HCT116 (cell line): Measurements from ENCODE around the gene RNF128.

Source experiments
- CTCF ChIP-seq, 3 experiments: fragments of 200-600 bp in 1 of 3; sonication (generic) in 1 of 3; IDR thresholded peaks in 2 of 3; conservative IDR thresholded peaks in 1 of 3; 2 replicates each; pipeline ENCODE4 v1.5.1; 2012 to 2017; ENCODE audit warnings: low read depth in 2 of 3, low read length in 2 of 3, antibody characterized with exemption in 1 of 3, borderline replicate concordance in 1 of 3, control low read depth in 1 of 3, mild to moderate bottlenecking in 1 of 3, mixed read lengths in 1 of 3, mixed run types in 1 of 3, moderate library complexity in 1 of 3; ENCODE audit not compliant: insufficient read depth in 1 of 3
- EZH2 ChIP-seq: fragments of 200-600 bp; sonication (generic); IDR thresholded peaks from 2 replicates; pipeline ENCODE4 v1.6.1; 2017; ENCODE audit warnings: antibody characterized with exemption, mixed run types
- EZH2phosphoT487 ChIP-seq: fragments of 200-600 bp; IDR thresholded peaks from 2 replicates; pipeline ENCODE4 v1.6.1; 2018; ENCODE audit warnings: antibody characterized with exemption, borderline replicate concordance
- POLR2A ChIP-seq: IDR thresholded peaks from 2 replicates; pipeline ENCODE4 v1.7.0; 2011; ENCODE audit warnings: borderline replicate concordance; ENCODE audit not compliant: insufficient read depth, insufficient read length; ENCODE audit errors: extremely low read depth
- RAD21 ChIP-seq: IDR thresholded peaks from 2 replicates; pipeline ENCODE4 v1.6.1; 2012; ENCODE audit warnings: low read depth, mild to moderate bottlenecking

- TF ChIP-seq RAD21: no peak
- TF ChIP-seq POLR2A: no peak
- TF ChIP-seq EZH2phosphoT487: no peak
- TF ChIP-seq CTCF (IDR thresholded peaks at IDR 0.05 in 2 of 3, conservative IDR thresholded peaks at IDR 0.05 in 1 of 3; ENCODE audit: borderline replicate concordance in 1 of 3, insufficient read depth in 1 of 3, low read depth in 2 of 3, low read length in 2 of 3): no peak
- no peak for TF ChIP-seq EZH2
Observed at GRCh38 chrX:106680716-106681115, 45.8 kb upstream of the RNF128 start.
